ENCODE data around the gene TBX21. TPM values are rescaled to one million over a fixed set of nuclear protein-coding genes. Genes with fewer than 3 reads are reported as not detected.
A peak's percentile ranks its signal among the peaks of the same experiment; 100 is the strongest.

The TBX21 gene
- total RNA-seq, 1 donor from 2014 or later = not detected

DNA sequence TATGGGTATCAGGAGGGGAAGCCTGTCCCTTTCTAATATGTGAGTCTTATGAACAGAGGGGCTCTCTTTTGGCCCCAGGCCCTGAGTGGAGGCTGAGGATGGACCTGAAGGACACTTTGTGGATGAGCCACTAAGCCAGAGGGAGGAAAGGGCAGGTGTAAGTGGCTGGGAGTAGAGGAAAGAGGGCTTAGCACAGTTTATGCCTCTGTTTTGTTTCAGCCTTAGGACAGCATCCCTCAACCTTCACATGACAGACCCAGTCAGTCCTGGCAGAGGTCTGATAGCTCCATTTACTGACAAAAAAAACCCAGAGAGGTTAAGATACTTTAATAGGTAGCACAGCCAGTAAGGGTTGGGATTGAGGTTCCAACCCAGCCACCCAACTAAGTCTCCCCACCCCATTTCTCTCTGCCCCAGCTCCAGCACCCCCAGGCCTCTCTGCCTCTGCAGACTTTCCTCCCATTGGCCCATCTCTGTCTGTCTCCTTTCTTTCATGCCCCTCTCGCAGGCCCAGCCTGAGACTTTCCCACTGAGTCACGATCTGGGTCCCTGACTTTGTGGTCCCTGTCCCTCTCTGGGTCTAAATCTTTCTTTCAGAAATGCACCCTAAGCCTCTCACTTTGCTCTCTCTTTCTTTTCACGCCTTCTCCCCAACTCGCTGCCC is 4.7 kb upstream of the TBX21 start:
- no peak overlapping the region for H3K27ac Mint-ChIP-seq (ENCODE audit: unreplicated experiment)
- H3K27me3 Mint-ChIP-seq (ENCODE audit: low read depth) = peaks cover 75% of the 10 kb centered on the region
- no peak for DNase-seq (ENCODE audit: low read depth, low spot score)
- no peaks in the 10 kb centered on the region for H3K4me1 Mint-ChIP-seq
- H3K4me3 Mint-ChIP-seq = no peak overlapping the region
- TF ChIP-seq, protein P1, sequence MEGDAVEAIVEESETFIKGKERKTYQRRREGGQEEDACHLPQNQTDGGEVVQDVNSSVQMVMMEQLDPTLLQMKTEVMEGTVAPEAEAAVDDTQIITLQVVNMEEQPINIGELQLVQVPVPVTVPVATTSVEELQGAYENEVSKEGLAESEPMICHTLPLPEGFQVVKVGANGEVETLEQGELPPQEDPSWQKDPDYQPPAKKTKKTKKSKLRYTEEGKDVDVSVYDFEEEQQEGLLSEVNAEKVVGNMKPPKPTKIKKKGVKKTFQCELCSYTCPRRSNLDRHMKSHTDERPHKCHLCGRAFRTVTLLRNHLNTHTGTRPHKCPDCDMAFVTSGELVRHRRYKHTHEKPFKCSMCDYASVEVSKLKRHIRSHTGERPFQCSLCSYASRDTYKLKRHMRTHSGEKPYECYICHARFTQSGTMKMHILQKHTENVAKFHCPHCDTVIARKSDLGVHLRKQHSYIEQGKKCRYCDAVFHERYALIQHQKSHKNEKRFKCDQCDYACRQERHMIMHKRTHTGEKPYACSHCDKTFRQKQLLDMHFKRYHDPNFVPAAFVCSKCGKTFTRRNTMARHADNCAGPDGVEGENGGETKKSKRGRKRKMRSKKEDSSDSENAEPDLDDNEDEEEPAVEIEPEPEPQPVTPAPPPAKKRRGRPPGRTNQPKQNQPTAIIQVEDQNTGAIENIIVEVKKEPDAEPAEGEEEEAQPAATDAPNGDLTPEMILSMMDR (conservative IDR thresholded peaks at IDR 0.05) = no peak
- no peaks in the 10 kb centered on the region for H3K36me3 Mint-ChIP-seq (ENCODE audit: low read depth)
- no peaks in the 10 kb centered on the region for H3K9me3 Mint-ChIP-seq

DNA sequence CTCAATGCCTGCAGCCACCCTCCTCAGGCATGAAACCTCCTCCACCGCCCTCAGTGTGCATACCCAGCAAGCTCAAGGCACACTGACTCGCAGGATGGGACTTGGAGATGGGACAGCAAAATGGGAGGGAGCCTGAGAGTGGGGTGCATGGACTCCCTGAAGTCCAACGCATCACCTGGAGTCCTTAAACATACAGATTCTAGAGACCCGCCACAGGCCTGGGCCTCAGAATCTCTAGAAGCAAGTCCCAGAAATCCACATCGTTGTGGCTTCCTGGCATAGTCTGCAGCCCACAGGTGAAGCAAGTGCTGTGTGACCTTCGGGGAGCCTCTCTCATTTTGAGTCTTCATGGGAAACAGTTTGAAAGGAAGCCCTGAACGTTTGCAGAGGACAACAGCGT is 3.6 kb upstream of the TBX21 start:
- Mint-ChIP-seq H3K36me3 (ENCODE audit: low read depth) (no peaks in the 10 kb centered on the region), H3K27me3 (ENCODE audit: low read depth) (peaks cover 74% of the 10 kb centered on the region), H3K4me3 (no peak overlapping the region), H3K27ac (ENCODE audit: unreplicated experiment) (no peak overlapping the region), H3K4me1 (peaks cover 4% of the 10 kb centered on the region), H3K9me3 (no peaks in the 10 kb centered on the region)
- no peak for DNase-seq (ENCODE audit: low read depth, low spot score)
- TF ChIP-seq, protein P1 (conservative IDR thresholded peaks at IDR 0.05) = no peak

DNA sequence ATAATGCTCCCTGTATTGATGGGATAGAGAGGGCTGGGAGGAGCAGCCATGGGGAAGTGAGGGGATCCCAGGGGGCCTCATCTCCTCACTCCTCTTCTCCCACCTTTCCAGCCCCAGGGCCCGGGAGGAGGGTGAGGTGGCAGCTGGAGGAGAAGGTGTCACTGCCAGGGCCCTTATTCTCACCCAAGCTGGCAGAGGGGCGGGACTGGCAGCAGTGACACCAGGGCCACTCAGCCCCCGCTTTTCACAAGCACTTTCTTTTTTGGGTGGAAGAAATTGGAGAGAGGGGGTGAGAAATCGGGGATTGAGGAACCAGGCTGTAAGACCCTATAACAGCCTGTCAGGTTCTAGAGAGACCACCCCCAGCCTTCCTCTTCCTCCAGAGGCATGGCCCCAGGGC is 2.4 kb upstream of the TBX21 start:
- no peak overlapping the region for H3K4me3 Mint-ChIP-seq
- H3K4me1 Mint-ChIP-seq = peaks cover 4% of the 10 kb centered on the region
- H3K9me3 Mint-ChIP-seq = no peaks in the 10 kb centered on the region
- peaks cover 79% of the 10 kb centered on the region for H3K27me3 Mint-ChIP-seq (ENCODE audit: low read depth)
- H3K27ac Mint-ChIP-seq (ENCODE audit: unreplicated experiment) = no peak overlapping the region
- no peaks in the 10 kb centered on the region for H3K36me3 Mint-ChIP-seq (ENCODE audit: low read depth)
- DNase-seq (ENCODE audit: low read depth, low spot score) = no peak
- TF ChIP-seq, protein P1 (conservative IDR thresholded peaks at IDR 0.05) = no peak

DNA sequence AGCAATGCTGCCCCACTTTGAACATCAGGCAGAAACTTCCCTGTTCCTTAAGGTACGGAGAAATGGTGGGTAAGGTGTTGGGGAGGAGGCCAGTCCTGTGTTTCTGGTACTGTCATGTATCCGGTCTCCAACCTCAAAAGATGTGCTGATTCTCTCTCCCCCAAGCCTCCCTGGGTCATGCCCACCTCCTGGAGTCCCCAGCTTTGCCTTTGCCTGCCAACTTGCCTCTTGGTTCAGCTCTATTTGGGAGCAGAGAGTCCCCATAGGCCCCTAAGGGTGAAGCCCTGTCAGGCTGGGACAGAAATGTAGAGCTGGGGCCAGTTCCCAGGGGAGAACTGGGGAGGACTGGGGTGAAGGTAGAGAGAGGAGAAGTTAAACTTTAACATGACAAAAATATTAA is 1.6 kb upstream of the TBX21 start:
- DNase-seq (ENCODE audit: low read depth, low spot score) = no peak
- Mint-ChIP-seq H3K27ac (ENCODE audit: unreplicated experiment) (no peak overlapping the region), H3K4me3 (no peak overlapping the region), H3K36me3 (ENCODE audit: low read depth) (no peaks in the 10 kb centered on the region), H3K9me3 (no peaks in the 10 kb centered on the region), H3K27me3 (ENCODE audit: low read depth) (peaks cover 82% of the 10 kb centered on the region), H3K4me1 (peaks cover 4% of the 10 kb centered on the region)
- TF ChIP-seq, protein P1 (conservative IDR thresholded peaks at IDR 0.05) = no peak

DNA sequence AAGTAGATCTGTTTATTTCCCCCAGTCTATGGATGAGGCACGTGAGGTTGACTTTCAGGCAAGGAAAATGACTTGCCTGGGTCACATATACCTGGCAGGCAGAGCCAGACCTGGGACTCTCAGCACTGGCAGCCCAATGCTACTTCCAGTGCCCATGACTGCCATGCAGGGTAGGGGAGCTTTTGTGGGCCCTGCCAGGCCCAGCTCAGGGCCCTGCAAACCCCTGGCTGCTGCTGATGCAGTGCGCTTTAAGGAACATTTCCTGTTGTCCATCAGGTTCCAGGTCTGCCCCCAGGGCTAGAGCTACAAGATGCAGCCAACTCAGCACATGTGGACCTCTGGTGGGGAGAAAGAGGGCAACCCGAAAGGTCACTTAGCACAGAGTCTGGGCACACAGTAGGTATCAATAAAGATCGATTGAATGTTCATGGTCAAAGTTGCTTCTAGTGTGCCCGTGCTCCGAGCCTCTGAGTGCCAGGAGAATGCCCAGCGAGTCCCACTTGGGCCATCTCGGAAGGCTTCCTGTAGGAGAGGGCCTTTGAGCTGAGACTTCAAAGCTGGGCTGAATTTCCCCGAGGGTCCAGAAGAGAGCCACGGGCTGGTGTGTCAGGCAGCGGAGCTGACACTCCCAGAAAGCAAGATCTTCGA is 513 bp upstream of the TBX21 start:
- no peak for DNase-seq (ENCODE audit: low read depth, low spot score)
- H3K4me3 Mint-ChIP-seq = peak overlapping the region; percentile 57
- H3K36me3 Mint-ChIP-seq (ENCODE audit: low read depth) = no peaks in the 10 kb centered on the region
- H3K27ac Mint-ChIP-seq (ENCODE audit: unreplicated experiment) = no peak overlapping the region
- H3K9me3 Mint-ChIP-seq = no peaks in the 10 kb centered on the region
- H3K4me1 Mint-ChIP-seq = peaks cover 4% of the 10 kb centered on the region
- TF ChIP-seq, protein P1 (conservative IDR thresholded peaks at IDR 0.05) = no peak
- peaks cover 84% of the 10 kb centered on the region for H3K27me3 Mint-ChIP-seq (ENCODE audit: low read depth)

Data from neural crest cell (in vitro differentiated cells).